ENCODE measurements around the gene ITPRID1. TPM values are rescaled to one million over a fixed set of nuclear protein-coding genes. Genes with fewer than 3 reads are reported as not detected.

The ITPRID1 gene
- total RNA-seq, 1 donor from 2014 or later: not detected

DNA sequence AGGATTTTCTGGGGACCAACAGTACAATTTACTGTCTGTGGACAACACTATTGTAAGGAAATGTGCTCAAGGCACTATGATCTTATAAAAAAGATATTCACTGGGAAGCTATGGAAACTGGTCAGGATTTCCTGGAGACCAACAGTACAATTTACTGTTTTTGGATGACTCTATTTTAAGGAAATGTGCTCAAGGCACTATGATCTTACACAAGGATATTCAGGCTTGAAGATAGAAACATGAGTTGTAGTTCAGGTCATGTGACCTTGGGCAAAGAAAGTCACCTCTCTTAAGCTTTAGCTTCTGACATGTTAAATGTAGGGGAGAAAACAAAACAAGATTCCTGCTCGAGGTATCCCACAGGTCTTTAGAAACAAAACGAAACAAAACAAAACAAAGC is 1.7 kb upstream of the ITPRID1 start:
- Mint-ChIP-seq H3K36me3 (ENCODE audit: unreplicated experiment) (no peaks in the 10 kb centered on the region), H3K4me1 (ENCODE audit: unreplicated experiment) (no peaks in the 10 kb centered on the region), H3K27me3 (ENCODE audit: unreplicated experiment) (peaks cover 2% of the 10 kb centered on the region), H3K9me3 (ENCODE audit: unreplicated experiment) (peaks cover 15% of the 10 kb centered on the region), H3K4me3 (ENCODE audit: unreplicated experiment) (no peak overlapping the region), H3K27ac (ENCODE audit: unreplicated experiment) (no peak overlapping the region)
- no peak for DNase-seq (ENCODE audit: extremely low spot score, unreplicated experiment)
- no peak for TF ChIP-seq CTCF (IDR thresholded peaks at IDR 0.05)

- no peak for DNase-seq (ENCODE audit: extremely low spot score, unreplicated experiment)
- no peaks in the 10 kb centered on the region for H3K4me1 Mint-ChIP-seq (ENCODE audit: unreplicated experiment)
- H3K36me3 Mint-ChIP-seq (ENCODE audit: unreplicated experiment): no peaks in the 10 kb centered on the region
- H3K9me3 Mint-ChIP-seq (ENCODE audit: unreplicated experiment): peaks cover 7% of the 10 kb centered on the region
- H3K4me3 Mint-ChIP-seq (ENCODE audit: unreplicated experiment): no peak overlapping the region
- peaks cover 4% of the 10 kb centered on the region for H3K27me3 Mint-ChIP-seq (ENCODE audit: unreplicated experiment)
- H3K27ac Mint-ChIP-seq (ENCODE audit: unreplicated experiment): no peak overlapping the region
- no peak for TF ChIP-seq CTCF (IDR thresholded peaks at IDR 0.05)
Measured at GRCh38 chr7:31516680-31517502, 3.0 kb downstream of the ITPRID1 start.

DNA sequence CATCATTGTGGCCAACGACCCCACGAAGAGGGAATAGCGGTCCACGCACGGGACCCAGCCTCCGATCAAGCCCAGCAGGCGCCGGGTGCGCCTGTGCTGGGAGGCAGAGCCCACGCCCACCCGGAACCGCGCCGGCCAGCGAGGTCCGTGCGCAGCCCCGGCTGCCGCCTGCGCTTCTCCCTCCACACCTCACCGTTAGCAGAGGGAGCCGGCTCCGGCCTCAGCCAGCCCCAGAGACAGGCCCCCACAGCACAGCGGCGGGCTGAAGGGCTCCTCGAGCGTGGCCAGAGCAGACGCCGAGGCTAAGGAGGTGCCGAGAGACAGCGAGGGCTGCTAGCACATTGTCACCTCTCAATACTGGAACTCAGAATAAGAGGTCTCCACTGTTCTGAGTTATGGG is 3.6 kb downstream of the ITPRID1 start:
- H3K36me3 Mint-ChIP-seq (ENCODE audit: unreplicated experiment): no peaks in the 10 kb centered on the region
- no peak for DNase-seq (ENCODE audit: extremely low spot score, unreplicated experiment)
- H3K4me1 Mint-ChIP-seq (ENCODE audit: unreplicated experiment): no peaks in the 10 kb centered on the region
- peaks cover 7% of the 10 kb centered on the region for H3K9me3 Mint-ChIP-seq (ENCODE audit: unreplicated experiment)
- H3K4me3 Mint-ChIP-seq (ENCODE audit: unreplicated experiment): no peak overlapping the region
- TF ChIP-seq CTCF (IDR thresholded peaks at IDR 0.05): no peak
- no peak overlapping the region for H3K27ac Mint-ChIP-seq (ENCODE audit: unreplicated experiment)
- H3K27me3 Mint-ChIP-seq (ENCODE audit: unreplicated experiment): peaks cover 4% of the 10 kb centered on the region

DNA sequence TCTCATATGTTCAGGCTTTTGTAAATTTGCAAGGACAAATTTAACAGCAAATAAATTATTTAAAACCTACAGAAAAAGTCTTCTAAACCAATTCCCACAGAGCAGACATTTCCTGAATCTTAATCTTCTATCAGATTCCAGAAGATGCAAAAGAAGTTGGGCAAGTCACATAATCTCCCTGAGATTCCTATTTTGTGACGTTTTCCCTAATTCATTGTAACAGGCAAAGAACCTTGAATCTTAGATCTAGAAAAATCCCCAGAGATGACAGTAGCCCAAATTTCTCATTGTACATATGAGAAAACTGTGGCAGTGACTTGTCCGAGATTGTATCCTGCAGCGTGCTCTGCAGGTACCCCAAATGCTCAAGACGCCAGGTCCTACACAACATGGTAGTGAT is 4.9 kb downstream of the ITPRID1 start:
- TF ChIP-seq CTCF (IDR thresholded peaks at IDR 0.05): no peak
- Mint-ChIP-seq H3K27ac (ENCODE audit: unreplicated experiment) (no peak overlapping the region), H3K27me3 (ENCODE audit: unreplicated experiment) (peaks cover 4% of the 10 kb centered on the region), H3K4me1 (ENCODE audit: unreplicated experiment) (no peaks in the 10 kb centered on the region), H3K4me3 (ENCODE audit: unreplicated experiment) (no peak overlapping the region), H3K9me3 (ENCODE audit: unreplicated experiment) (peaks cover 7% of the 10 kb centered on the region), H3K36me3 (ENCODE audit: unreplicated experiment) (no peaks in the 10 kb centered on the region)
- no peak for DNase-seq (ENCODE audit: extremely low spot score, unreplicated experiment)

GRCh38 chr7:31521336-31522010 is 7.6 kb downstream of the ITPRID1 start:
- Mint-ChIP-seq H3K4me1 (ENCODE audit: unreplicated experiment) (no peaks in the 10 kb centered on the region), H3K9me3 (ENCODE audit: unreplicated experiment) (no peaks in the 10 kb centered on the region), H3K27ac (ENCODE audit: unreplicated experiment) (no peak overlapping the region), H3K4me3 (ENCODE audit: unreplicated experiment) (no peak overlapping the region), H3K36me3 (ENCODE audit: unreplicated experiment) (no peaks in the 10 kb centered on the region), H3K27me3 (ENCODE audit: unreplicated experiment) (peaks cover 3% of the 10 kb centered on the region)
- no peak for TF ChIP-seq CTCF (IDR thresholded peaks at IDR 0.05)
- DNase-seq (ENCODE audit: extremely low spot score, unreplicated experiment): no peak
